Measurements from ENCODE around the gene TBK1.

TBK1 gene

GRCh38 chr12:64457923-64458322, 6.0 kb downstream of the TBK1 start:
- in situ Hi-C loops (cut with MboI; ENCODE audit: low pct_unique_long_range_greater_than_20kb, low sequenced_read_pairs, unreplicated experiment) = no loop called here
- no peak for TF ChIP-seq CTCF (IDR thresholded peaks at IDR 0.05; ENCODE audit: extremely low read depth, insufficient read depth, missing control alignments)
- DNase-seq (ENCODE audit: low spot score) = no peak

- in situ Hi-C loops (cut with MboI; ENCODE audit: low pct_unique_long_range_greater_than_20kb, low sequenced_read_pairs, unreplicated experiment) = no loop called here
- TF ChIP-seq CTCF (IDR thresholded peaks at IDR 0.05; ENCODE audit: extremely low read depth, insufficient read depth, missing control alignments) = no peak
- no peak for DNase-seq (ENCODE audit: low spot score)
Measured at GRCh38 chr12:64459394-64459891, 7.5 kb downstream of the TBK1 start.

- DNase-seq (ENCODE audit: low spot score) = no peak
- in situ Hi-C loops (cut with MboI; ENCODE audit: low pct_unique_long_range_greater_than_20kb, low sequenced_read_pairs, unreplicated experiment) = no loop called here
- TF ChIP-seq CTCF (IDR thresholded peaks at IDR 0.05; ENCODE audit: extremely low read depth, insufficient read depth, missing control alignments) = no peak
Measured at GRCh38 chr12:64461634-64462414, 9.9 kb downstream of the TBK1 start.

GRCh38 chr12:64466178-64466577, 14.3 kb downstream of the TBK1 start:
- DNase-seq (ENCODE audit: low spot score) = no peak
- no peak for TF ChIP-seq CTCF (IDR thresholded peaks at IDR 0.05; ENCODE audit: extremely low read depth, insufficient read depth, missing control alignments)
- in situ Hi-C loops (cut with MboI; ENCODE audit: low pct_unique_long_range_greater_than_20kb, low sequenced_read_pairs, unreplicated experiment) = no loop called here

- TF ChIP-seq CTCF (IDR thresholded peaks at IDR 0.05; ENCODE audit: extremely low read depth, insufficient read depth, missing control alignments) = no peak
- DNase-seq (ENCODE audit: low spot score) = no peak
- in situ Hi-C loops (cut with MboI; ENCODE audit: low pct_unique_long_range_greater_than_20kb, low sequenced_read_pairs, unreplicated experiment) = no loop called here
Measured at GRCh38 chr12:64468966-64469365, 17.0 kb downstream of the TBK1 start.

GRCh38 chr12:64469455-64470142, 17.7 kb downstream of the TBK1 start:
- TF ChIP-seq CTCF (IDR thresholded peaks at IDR 0.05; ENCODE audit: extremely low read depth, insufficient read depth, missing control alignments) = no peak
- in situ Hi-C loops (cut with MboI; ENCODE audit: low pct_unique_long_range_greater_than_20kb, low sequenced_read_pairs, unreplicated experiment) = no loop called here
- no peak for DNase-seq (ENCODE audit: low spot score)
